KMS-11 (cell line): ENCODE data around the gene C1QTNF4.
A peak's percentile ranks its signal among the peaks of the same experiment; 100 is the strongest.
"Not testable (repeated sequence)": the region's sequence is repeated elsewhere in the genome, so short reads cannot be mapped to it uniquely, and the experiment has no call there.

Experiments used
- H2AFZ ChIP-seq: fragments of 200-600 bp; sonication (generic); 2 replicates; pipeline ENCODE4 v1.6.1; 2016; ENCODE audit warnings: antibody characterized with exemption, mixed run types, low read depth
- H3K27ac ChIP-seq: fragments of 200-600 bp; sonication (generic); 2 replicates; pipeline ENCODE4 v1.6.1; 2016; ENCODE audit warnings: mild to moderate bottlenecking, mixed run types
- H3K27me3 ChIP-seq: fragments of 200-600 bp; sonication (generic); 2 replicates; pipeline ENCODE4 v1.6.1; 2017; ENCODE audit warnings: mild to moderate bottlenecking, low read depth, mixed run types, moderate library complexity; ENCODE audit not compliant: insufficient read depth
- H3K36me3 ChIP-seq: fragments of 200-600 bp; sonication (generic); 2 replicates; pipeline ENCODE4 v1.6.1; 2017; ENCODE audit warnings: mild to moderate bottlenecking, mixed run types; ENCODE audit not compliant: insufficient read depth
- H3K4me1 ChIP-seq: fragments of 200-600 bp; sonication (generic); 2 replicates; pipeline ENCODE4 v1.6.1; 2016; ENCODE audit warnings: mild to moderate bottlenecking, low read depth, mixed run types; ENCODE audit not compliant: poor library complexity, severe bottlenecking
- H3K4me2 ChIP-seq: fragments of 200-600 bp; sonication (generic); 2 replicates; pipeline ENCODE4 v1.7.0; 2016; ENCODE audit warnings: mild to moderate bottlenecking, mixed run types
- H3K4me3 ChIP-seq: fragments of 200-600 bp; sonication (generic); IDR thresholded peaks from 2 replicates; pipeline ENCODE4 v1.6.1; 2017; ENCODE audit warnings: low read depth, low read length, mixed read lengths; ENCODE audit not compliant: insufficient read depth
- H3K79me2 ChIP-seq: fragments of 200-600 bp; sonication (generic); 2 replicates; pipeline ENCODE4 v1.6.1; 2016; ENCODE audit warnings: low read depth, mixed run types; ENCODE audit not compliant: insufficient read depth
- H3K9ac ChIP-seq: fragments of 200-600 bp; sonication (generic); 2 replicates; pipeline ENCODE4 v1.6.1; 2016; ENCODE audit warnings: mild to moderate bottlenecking, mixed run types
- H4K20me1 ChIP-seq: fragments of 200-600 bp; sonication (generic); 2 replicates; pipeline ENCODE4 v1.6.1; 2016; ENCODE audit warnings: mild to moderate bottlenecking, mixed run types; ENCODE audit not compliant: insufficient read depth
- TF ChIP-seq, protein P1 (sequence below): fragments of 200-600 bp; sonication (generic); conservative IDR thresholded peaks from 2 replicates; pipeline ENCODE4 v1.6.1; 2017; ENCODE audit warnings: low read depth, mild to moderate bottlenecking, antibody characterized with exemption, low read length, moderate library complexity, mixed read lengths

C1QTNF4 gene

DNA sequence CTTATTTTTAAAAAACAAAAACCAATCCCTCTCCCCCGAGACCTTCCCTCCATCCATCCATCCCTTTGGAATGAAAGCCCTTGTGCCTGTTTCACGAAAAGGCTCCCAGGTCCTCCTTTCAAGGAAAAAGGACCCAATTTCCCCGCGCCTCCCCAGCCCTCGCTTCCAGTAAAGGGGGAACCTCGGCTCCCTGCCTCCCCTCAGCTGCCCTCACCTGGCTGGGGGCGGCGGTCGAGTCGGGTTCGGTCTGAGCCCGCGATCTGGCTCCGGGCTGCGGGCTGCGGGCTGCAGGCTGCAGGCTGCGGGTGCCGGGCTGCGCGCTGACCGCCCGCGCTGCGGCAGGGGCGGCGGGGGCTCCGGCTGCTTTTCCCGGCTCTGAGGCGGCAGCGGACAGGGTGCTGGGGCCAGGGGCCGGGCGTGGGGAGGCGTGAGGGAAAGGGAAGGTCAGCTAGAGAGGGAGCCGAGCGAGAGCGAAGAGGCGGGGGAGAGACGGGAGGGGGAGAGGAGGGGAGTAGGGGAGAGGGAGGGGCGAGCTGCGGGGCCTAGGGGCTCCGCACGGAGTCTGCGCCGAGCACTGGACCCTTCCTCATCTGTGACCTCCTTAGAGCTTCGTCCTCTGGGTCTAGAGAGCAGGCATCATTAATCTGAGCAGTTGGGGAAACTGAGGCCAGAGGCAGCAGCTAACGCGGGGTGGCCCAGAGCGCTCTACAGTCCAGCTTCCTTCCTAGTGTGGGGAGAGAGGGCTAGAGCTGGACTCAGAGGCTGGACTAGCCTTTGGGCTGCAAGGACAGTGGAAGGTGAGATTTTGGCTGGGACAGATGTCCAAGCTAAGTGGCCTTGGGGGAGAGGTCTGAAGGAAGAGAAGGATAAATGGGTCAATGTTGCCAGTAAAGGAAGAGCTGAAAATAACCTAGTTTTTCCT is at the start of gene C1QTNF4:
TSS of gene C1QTNF4 (minus strand) at position 478 of the 922 bp plus-strand sequence. CDS start 3,601 bp downstream, outside the sequence.
- Histone ChIP-seq H3K4me2 (no peak within 1 kb of the TSS), H4K20me1 (no peaks in the 10 kb centered on the region), H3K4me3 (no peak within 1 kb of the TSS), H3K4me1 (no peaks in the 10 kb centered on the region), H3K27ac (no peak within 1 kb of the TSS), H3K27me3 (no peaks in the 10 kb centered on the region), H3K9ac (no peak within 1 kb of the TSS), H2AFZ (no peak within 1 kb of the TSS), H3K36me3 (no peaks in the 10 kb centered on the region), H3K79me2 (no peaks in the 10 kb centered on the region)
- TF ChIP-seq, protein P1, sequence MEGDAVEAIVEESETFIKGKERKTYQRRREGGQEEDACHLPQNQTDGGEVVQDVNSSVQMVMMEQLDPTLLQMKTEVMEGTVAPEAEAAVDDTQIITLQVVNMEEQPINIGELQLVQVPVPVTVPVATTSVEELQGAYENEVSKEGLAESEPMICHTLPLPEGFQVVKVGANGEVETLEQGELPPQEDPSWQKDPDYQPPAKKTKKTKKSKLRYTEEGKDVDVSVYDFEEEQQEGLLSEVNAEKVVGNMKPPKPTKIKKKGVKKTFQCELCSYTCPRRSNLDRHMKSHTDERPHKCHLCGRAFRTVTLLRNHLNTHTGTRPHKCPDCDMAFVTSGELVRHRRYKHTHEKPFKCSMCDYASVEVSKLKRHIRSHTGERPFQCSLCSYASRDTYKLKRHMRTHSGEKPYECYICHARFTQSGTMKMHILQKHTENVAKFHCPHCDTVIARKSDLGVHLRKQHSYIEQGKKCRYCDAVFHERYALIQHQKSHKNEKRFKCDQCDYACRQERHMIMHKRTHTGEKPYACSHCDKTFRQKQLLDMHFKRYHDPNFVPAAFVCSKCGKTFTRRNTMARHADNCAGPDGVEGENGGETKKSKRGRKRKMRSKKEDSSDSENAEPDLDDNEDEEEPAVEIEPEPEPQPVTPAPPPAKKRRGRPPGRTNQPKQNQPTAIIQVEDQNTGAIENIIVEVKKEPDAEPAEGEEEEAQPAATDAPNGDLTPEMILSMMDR = no peak

DNA sequence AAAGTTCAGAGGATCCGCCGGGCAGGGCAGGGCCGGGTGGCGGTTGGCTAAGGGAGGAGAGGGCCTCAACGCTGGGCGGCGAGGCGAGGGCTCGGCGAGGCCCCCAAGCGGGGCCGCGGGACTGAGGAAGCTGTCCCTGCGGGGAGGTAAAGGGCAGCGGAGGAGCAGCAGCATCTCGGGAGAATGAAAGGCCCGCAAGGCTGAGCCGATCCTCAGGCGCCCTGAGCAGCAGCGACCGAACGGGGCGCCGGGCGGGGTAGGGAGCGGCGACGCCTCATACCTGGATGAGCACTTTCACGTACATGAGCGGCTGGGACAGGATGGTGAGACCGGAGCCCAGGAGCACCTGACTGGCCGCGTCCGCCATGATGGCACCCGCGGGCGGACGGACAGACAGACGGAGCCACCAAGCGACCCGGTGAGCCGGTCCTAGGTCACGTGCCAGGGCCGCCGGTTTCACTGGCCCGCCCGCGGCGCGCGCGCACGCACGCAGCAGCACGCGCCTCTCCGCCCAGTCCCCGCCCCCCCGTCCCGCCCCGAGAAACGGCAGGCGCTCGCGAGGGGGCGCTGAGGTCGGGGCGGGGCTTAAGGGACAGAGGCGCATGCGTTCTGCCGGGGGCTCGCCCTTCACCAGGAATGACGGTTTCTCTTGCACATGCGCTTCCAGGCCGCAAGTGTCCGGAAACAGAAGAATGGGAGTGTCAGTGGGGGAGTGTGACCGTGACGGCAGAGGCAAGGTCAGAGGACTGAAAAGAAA is 48.1 kb upstream of the C1QTNF4 start, which contains the start of gene MTCH2:
TSS of gene MTCH2 (minus strand) at position 461 of the 757 bp plus-strand sequence. CDS start at position 367, 94 bp downstream.
- peaks cover 14% of the 10 kb centered on the region for H3K4me1 ChIP-seq
- H3K4me3 ChIP-seq = no peak within 1 kb of the TSS
- H4K20me1 ChIP-seq = no peaks in the 10 kb centered on the region
- peak within 1 kb of the TSS; percentile 94 for H3K9ac ChIP-seq
- peaks cover 26% of the 10 kb centered on the region for H3K79me2 ChIP-seq
- peak within 1 kb of the TSS; percentile 72 for H3K4me2 ChIP-seq
- peak within 1 kb of the TSS; percentile 74 for H3K27ac ChIP-seq
- TF ChIP-seq, protein P1 = no peak
- no peaks in the 10 kb centered on the region for H3K27me3 ChIP-seq
- peaks cover 12% of the 10 kb centered on the region; the same call in 1 of the 2 replicates for H3K36me3 ChIP-seq
- H2AFZ ChIP-seq = peak within 1 kb of the TSS; percentile 75

DNA sequence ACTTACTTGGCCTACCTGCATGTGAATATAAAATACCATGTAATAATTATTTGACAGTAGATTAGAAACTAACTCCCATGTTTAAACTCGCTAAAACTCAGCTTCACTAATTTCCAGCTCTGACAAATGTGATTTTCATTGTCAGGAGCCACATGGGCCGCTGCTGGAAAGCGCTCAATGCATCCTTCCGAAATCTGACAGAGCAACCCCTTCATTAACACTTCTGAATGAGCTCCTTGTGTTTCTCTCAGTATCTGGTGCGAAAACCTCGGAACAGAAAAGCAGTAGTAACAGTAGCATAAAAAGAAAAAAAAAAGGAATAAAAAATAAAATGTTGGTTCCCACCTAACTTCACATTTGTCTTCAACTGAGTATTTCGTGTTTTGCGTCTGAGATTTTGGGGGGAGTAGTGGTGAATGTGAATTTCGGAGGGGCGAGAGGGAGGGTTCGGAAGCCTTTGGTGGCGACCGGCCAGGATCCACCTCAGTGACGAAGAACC is 47.4 kb upstream of the C1QTNF4 start:
- TF ChIP-seq, protein P1 = no peak
- H2AFZ ChIP-seq = peak overlapping the region; percentile 65

DNA sequence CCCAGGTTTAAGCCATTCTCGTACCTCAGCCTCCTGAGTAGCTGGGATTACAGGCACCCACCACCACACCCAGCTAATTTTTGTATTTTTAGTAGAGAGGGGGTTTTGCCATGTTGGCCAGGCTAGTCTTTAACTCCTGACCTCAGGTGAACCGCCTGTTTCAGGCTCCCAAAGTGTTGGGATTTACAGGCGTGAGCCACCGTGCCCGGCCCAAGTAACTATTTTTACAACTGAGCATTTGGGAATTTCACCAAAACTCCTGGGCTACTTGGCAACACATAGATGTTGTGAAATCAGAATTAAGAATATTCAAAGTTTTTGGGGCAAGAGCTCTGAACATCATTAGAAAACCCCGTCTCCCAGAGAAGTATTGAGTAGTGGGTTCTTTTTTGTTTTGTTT is 46.3 kb upstream of the C1QTNF4 start:
- not testable (repeated sequence) for H3K27ac ChIP-seq, H3K9ac ChIP-seq, H4K20me1 ChIP-seq, H3K4me3 ChIP-seq, H3K27me3 ChIP-seq, H2AFZ ChIP-seq
- H3K79me2 ChIP-seq = peaks cover 26% of the 10 kb centered on the region
- peak overlapping the region; percentile 72; the same call in 1 of the 2 replicates for H3K4me2 ChIP-seq
- peaks cover 14% of the 10 kb centered on the region for H3K4me1 ChIP-seq
- peaks cover 12% of the 10 kb centered on the region; the same call in 1 of the 2 replicates for H3K36me3 ChIP-seq

More for the DNA sequence above, 47.4 kb upstream of the C1QTNF4 start:
- Histone ChIP-seq H3K9ac (peak overlapping the region; percentile 94), H3K27ac (peak overlapping the region; percentile 74), H3K36me3 (peaks cover 12% of the 10 kb centered on the region; the same call in 1 of the 2 replicates), H3K79me2 (peaks cover 26% of the 10 kb centered on the region), H4K20me1 (no peaks in the 10 kb centered on the region), H3K4me2 (peak overlapping the region; percentile 72), H3K27me3 (no peaks in the 10 kb centered on the region), H3K4me1 (peaks cover 14% of the 10 kb centered on the region), H3K4me3 (no peak overlapping the region)

DNA sequence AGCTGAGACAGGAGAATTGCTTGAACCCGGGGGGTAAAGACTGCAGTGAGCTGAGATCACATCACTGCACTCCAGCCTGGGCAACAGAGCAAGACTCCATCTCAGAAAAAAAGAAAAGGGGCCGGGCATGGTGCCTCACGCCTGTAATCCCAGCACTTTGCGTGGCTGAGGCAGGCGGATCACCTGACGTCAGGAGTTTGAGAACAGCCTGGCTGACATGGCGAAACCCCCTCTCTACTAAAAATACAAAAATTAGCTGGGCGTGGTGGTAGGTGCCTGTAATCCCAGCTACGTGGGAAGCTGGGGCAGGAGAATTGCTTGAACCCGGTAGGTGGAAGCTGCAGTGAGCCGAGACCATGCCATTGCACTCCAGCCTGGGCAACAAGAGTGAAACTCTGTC is 42.1 kb upstream of the C1QTNF4 start:
- not testable (repeated sequence) for H3K27ac ChIP-seq, H3K27me3 ChIP-seq, H3K4me2 ChIP-seq, H3K4me3 ChIP-seq, H3K9ac ChIP-seq, H2AFZ ChIP-seq, H4K20me1 ChIP-seq
- Histone ChIP-seq H3K4me1 (peaks cover 14% of the 10 kb centered on the region), H3K79me2 (peaks cover 21% of the 10 kb centered on the region), H3K36me3 (peaks cover 12% of the 10 kb centered on the region; the same call in 1 of the 2 replicates)
